Left kidney (tissue), 2 donors: Measurements from ENCODE around the gene NFIX. TPM values are rescaled to one million over a fixed set of nuclear protein-coding genes. Genes with fewer than 3 reads are reported as not detected.

ENCODE experiments used
- DNase-seq: peaks from one replicate; pipeline ENCODE4 v3.0.0-alpha.2; 2013
- polyA plus RNA-seq: library from polyadenylated mRNA; unstranded; fragments of 120-200 nt; gene quantifications from one replicate; pipeline ENCODE4 v1.2.1, GENCODE V29; 2013; ENCODE audit not compliant: insufficient read length

Gene NFIX
- polyA plus RNA-seq, 1 donor = 14.6 TPM

DNA sequence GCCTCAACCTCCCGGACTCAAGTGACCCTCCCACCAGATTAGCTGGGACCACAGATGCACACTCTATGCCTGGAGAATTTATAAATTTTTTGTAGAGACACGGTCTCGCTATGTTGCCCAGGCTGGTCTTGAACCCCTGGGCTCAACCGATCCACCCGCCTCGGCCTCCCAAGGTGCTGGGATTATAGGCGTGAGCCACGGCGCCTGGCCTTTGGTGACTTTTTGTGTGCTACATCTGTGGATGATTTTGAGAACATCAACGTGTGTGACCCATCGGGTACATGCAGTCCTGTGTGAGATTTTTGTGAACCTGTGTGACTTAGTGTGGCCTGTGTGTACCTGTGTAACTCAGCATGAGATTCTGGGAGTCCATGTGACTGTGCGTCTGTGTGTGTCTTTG lies 8.5 kb upstream of the NFIX start:
- DNase-seq = no peak

GRCh38 chr19:12987190-12987589 lies 8.1 kb upstream of the NFIX start:
- DNase-seq = no peak

DNA sequence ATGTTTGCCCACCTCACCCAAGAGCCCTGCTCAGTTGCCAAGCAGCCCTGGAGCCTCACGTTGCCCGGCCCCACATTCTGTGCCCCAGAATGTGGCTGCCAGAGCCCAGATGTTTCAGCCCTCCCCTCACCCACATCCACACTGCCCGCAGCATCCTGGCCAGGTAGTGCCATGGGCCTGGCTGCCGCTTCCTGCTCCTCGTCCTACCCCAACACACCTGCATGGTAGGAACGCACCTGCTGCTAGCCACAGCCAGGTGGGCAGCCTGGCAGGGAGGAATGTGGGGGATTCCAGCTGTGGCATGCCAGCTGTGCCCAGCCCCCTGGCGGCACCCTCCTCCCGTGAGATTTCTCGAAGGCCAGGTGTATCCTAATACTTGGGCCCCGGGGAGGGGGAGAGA lies 7.5 kb upstream of the NFIX start:
- DNase-seq = no peak

- no peak for DNase-seq
Measured at GRCh38 chr19:12990431-12990830, 4.8 kb upstream of the NFIX start.

DNA sequence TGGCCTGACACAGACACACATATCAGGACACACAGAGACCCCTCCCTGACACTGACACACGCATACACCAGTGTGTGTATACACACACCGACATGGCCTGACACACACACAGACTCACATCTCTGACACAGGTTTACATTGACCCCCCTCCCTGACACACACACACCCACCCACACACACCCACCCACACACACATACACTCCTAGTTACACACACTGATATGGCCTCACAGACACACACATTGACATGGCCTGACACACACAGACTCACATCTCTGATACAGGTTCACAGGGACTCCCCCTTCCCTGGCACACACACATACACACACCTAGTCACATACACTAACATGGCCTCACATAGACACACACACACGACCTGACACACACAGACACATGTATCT lies 4.4 kb upstream of the NFIX start:
- DNase-seq = no peak

DNA sequence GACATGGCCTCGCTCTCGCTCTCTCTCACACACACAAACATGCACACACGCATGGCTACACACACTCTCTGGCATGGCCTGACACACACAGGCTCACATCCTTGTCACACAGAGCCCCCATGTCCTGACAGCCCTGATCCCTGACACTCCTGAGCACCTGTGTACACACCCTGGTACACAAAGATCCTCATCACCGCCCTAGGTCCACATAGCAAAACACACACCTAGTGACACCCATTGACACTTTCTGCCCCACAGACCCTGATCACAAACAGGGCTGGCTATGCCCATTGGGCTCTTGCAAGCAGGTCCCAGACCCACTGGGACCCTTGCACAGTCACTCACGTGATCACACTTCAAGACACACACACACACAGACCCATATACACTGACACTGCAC lies 4.0 kb upstream of the NFIX start:
- no peak for DNase-seq

GRCh38 chr19:12992729-12993128 lies 2.5 kb upstream of the NFIX start:
- no peak for DNase-seq

GRCh38 chr19:12993562-12993961 lies 1.7 kb upstream of the NFIX start:
- DNase-seq = no peak

DNA sequence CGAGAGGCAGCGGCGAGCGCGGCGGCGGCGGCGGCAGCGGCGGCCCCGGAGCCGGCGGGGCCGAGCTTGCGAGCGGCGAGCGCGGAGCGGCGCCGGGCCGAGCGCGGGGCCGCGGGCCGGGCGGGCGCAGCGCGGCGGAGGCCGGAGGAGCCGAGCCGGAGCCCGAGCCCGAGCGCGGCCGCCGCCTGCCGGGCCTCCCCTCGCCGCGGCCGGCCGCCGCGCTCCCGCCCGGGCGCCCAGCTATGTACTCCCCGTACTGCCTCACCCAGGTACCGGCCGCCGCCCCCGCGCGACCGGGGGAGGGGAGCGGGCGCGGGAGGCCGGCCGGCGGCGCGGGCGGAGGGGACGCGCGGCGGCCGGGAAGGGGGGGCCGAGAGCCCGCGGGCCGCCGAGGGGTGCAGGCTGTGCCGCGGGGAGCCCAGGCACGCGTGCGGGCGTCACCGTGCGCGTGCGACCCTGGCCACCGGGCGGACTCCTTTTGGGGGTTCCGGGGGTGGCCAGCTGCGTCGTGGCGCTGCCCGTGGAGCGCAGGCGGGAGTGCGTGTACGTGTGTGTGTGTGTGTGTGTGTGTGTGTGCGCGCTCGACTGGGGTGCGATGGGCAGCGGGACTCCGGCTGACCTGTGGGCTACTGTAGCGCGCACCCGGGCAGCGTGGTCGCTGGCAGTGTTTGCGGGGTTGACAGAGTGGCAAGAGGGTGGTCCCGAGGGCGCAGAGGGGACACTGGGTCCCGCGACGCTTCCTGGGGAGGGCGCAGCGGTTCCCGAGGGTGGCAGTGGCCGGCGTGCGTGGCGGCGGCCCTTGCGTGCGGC lies 526 bp downstream of the NFIX start:
- DNase-seq = no peak

- DNase-seq = no peak
Measured at GRCh38 chr19:12996406-12997094, 1.3 kb downstream of the NFIX start.

GRCh38 chr19:12997179-12997966 lies 2.1 kb downstream of the NFIX start:
- DNase-seq = no peak

- DNase-seq = no peak
Measured at GRCh38 chr19:12997967-12998940, 3.0 kb downstream of the NFIX start.

DNA sequence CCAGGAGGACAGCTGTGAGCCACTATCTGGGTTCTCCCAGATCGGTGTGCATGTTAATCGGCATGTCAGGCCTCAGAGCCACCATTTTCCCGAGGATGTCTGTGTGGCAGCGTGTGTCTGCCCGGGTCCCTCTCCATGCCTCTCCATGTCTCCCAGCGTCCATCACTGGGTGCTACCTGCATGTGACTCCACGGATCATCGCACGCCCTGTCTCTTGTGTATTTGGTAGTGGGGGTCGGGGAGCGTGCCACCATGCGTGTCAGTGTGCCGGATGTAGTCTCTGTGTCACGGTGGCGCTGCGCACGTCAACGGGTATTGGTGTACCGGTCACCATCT lies 5.9 kb downstream of the NFIX start:
- DNase-seq = no peak

- no peak for DNase-seq
Measured at GRCh38 chr19:13001502-13002165, 6.4 kb downstream of the NFIX start.

GRCh38 chr19:13002166-13002898 lies 7.1 kb downstream of the NFIX start:
- no peak for DNase-seq

- no peak for DNase-seq
Measured at GRCh38 chr19:13003081-13003480, 7.8 kb downstream of the NFIX start.

- no peak for DNase-seq
Measured at GRCh38 chr19:13004273-13004672, 9.0 kb downstream of the NFIX start.

DNA sequence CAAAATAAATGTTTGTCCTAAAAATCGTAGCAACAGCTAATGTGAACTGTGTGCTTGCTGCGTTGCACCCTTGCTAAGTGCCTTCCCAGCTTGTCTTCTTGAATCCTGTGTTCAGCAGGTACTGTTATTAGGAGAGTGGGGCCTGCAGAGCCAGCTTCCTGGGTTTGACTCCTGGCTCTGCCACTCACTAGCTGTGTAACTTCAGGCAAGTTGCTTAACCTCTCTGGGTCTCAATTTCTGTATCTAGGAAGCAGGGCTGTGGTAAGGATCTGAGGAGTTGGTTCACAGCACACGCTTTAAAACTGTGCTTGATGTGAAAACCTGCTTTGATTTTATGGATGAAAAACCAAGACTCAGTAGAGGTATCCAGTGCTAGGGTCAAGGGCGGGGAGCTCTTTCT lies 10.0 kb downstream of the NFIX start:
- DNase-seq = no peak

DNA sequence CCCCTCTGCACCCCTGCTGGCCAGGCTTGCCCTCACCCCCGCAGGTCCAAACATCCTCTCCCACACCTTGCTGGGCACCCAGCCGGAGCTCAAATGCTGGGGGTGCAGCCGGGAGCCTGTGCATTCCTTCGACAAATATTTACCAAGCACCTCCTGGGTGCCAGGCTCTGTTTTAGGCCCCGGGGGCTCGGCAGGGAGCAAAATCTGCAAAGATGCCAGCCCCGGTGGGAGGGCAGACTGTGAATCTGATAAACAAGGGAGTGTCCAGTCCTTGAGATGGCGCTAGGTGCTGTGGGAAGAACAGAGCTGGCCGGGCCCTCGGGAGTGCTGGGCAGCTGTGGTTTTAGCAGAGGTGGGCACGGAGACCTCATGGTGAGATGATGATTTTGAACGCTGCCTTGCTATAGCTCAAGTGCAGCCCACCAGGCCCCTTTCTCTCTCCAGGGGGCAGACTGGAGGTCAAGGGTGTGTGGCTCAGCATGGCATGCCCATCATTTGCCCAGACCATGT lies 10.6 kb downstream of the NFIX start:
- no peak for DNase-seq
